GM23338 (cell line): ENCODE results near the gene GATAD2A. TPM values are rescaled to one million over a fixed set of nuclear protein-coding genes. Genes with fewer than 3 reads are reported as not detected.

ENCODE experiments used
- ATAC-seq: fragments of 200-7000 bp; cut with Tn5 transposase; 3 replicates; pipeline ENCODE4 v1.9.1; 2020
- DNase-seq: peaks from one replicate; pipeline ENCODE4 v3.0.0-alpha.2; 2015; ENCODE audit warnings: low spot score
- H2AFZ ChIP-seq: fragments of 200-600 bp; sonication (generic); 2 replicates; pipeline ENCODE4 v1.8.0; 2016; ENCODE audit warnings: antibody characterized with exemption, mild to moderate bottlenecking, moderate library complexity
- H3F3A ChIP-seq: fragments of 200-600 bp; sonication (generic); replicated peaks from 2 replicates; pipeline ENCODE4 v1.8.0; 2017; ENCODE audit warnings: antibody characterized with exemption, mixed run types, low read depth
- H3K27ac ChIP-seq: fragments of 200-600 bp; sonication (generic); 2 replicates; pipeline ENCODE4 v1.6.1; 2016; ENCODE audit warnings: low read depth
- H3K27me3 ChIP-seq: fragments of 200-600 bp; sonication (generic); 2 replicates; pipeline ENCODE4 v1.8.0; 2016; ENCODE audit warnings: mild to moderate bottlenecking, mixed run types, moderate library complexity; ENCODE audit not compliant: insufficient read depth
- H3K36me3 ChIP-seq: fragments of 200-600 bp; sonication (generic); 2 replicates; pipeline ENCODE4 v1.8.0; 2016; ENCODE audit warnings: mild to moderate bottlenecking; ENCODE audit not compliant: insufficient read depth
- H3K4me1 ChIP-seq: fragments of 200-600 bp; sonication (generic); 2 replicates; pipeline ENCODE4 v1.8.0; 2016; ENCODE audit warnings: mild to moderate bottlenecking, moderate library complexity; ENCODE audit not compliant: insufficient read depth
- H3K4me2 ChIP-seq: fragments of 200-600 bp; sonication (generic); 2 replicates; pipeline ENCODE4 v1.7.1; 2017; ENCODE audit warnings: mixed run types
- H3K4me3 ChIP-seq: fragments of 200-600 bp; sonication (generic); 2 replicates; pipeline ENCODE4 v1.6.1; 2016; ENCODE audit warnings: mixed run types
- H3K79me2 ChIP-seq: fragments of 200-600 bp; sonication (generic); replicated peaks from 2 replicates; pipeline ENCODE4 v1.8.0; 2017; ENCODE audit warnings: mild to moderate bottlenecking; ENCODE audit not compliant: insufficient read depth
- H3K9me2 ChIP-seq: fragments of 200-600 bp; sonication (generic); 2 replicates; pipeline ENCODE4 v1.8.0; 2017; ENCODE audit not compliant: insufficient read depth
- H4K20me1 ChIP-seq: fragments of 200-600 bp; sonication (generic); replicated peaks from 2 replicates; pipeline ENCODE4 v1.8.0; 2017; ENCODE audit warnings: mild to moderate bottlenecking; ENCODE audit not compliant: insufficient read depth
- H3K27ac Mint-ChIP-seq: 2 replicates; pipeline ENCODE4 v1.8.0; 2020; ENCODE audit warnings: inconsistent platforms, mild to moderate bottlenecking, moderate library complexity, mixed read lengths
- H3K27me3 Mint-ChIP-seq: 3 replicates; pipeline ENCODE4 v1.8.0; 2022; ENCODE audit warnings: low read depth, mild to moderate bottlenecking, moderate library complexity, mixed read lengths, inconsistent platforms; ENCODE audit not compliant: insufficient read depth, poor library complexity
- H3K36me3 Mint-ChIP-seq: 3 replicates; pipeline ENCODE4 v1.8.0; 2021; ENCODE audit warnings: low read depth, mild to moderate bottlenecking, inconsistent platforms, moderate library complexity, mixed read lengths
- H3K4me1 Mint-ChIP-seq: 3 replicates; pipeline ENCODE4 v1.8.0; 2020; ENCODE audit warnings: mild to moderate bottlenecking, inconsistent platforms, mixed read lengths
- H3K4me3 Mint-ChIP-seq: 3 replicates; pipeline ENCODE4 v1.8.0; 2021; ENCODE audit warnings: moderate library complexity, mild to moderate bottlenecking, inconsistent platforms, mixed read lengths
- H3K9me3 Mint-ChIP-seq: 3 replicates; pipeline ENCODE4 v1.8.0; 2020; ENCODE audit warnings: moderate library complexity, mild to moderate bottlenecking, inconsistent platforms, mixed read lengths
- CREB1 ChIP-seq: fragments of 250-450 bp; sonication (Bioruptor Pico); IDR thresholded peaks from 2 replicates; pipeline ENCODE4 v1.5.0; 2020; ENCODE audit warnings: low read depth, mild to moderate bottlenecking, moderate library complexity
- EZH2 ChIP-seq: fragments of 200-600 bp; sonication (generic); IDR thresholded peaks from one replicate; pipeline ENCODE4 v1.8.0; 2017; ENCODE audit warnings: antibody characterized with exemption, mild to moderate bottlenecking, low read depth; ENCODE audit not compliant: unreplicated experiment
- EZH2phosphoT487 ChIP-seq: fragments of 200-600 bp; sonication (generic); IDR thresholded peaks from one replicate; pipeline ENCODE4 v1.8.1; 2018; ENCODE audit warnings: antibody characterized with exemption; ENCODE audit not compliant: unreplicated experiment
- JUNB ChIP-seq: IDR thresholded peaks from one replicate; pipeline ENCODE4 v1.6.1; 2016; ENCODE audit warnings: antibody characterized with exemption; ENCODE audit not compliant: unreplicated experiment
- NANOG ChIP-seq: IDR thresholded peaks from 2 replicates; pipeline ENCODE4 v1.6.1; 2016; ENCODE audit warnings: antibody characterized with exemption, borderline replicate concordance
- POLR2AphosphoS5 ChIP-seq: IDR thresholded peaks from 2 replicates; pipeline ENCODE4 v1.6.1; 2016; ENCODE audit warnings: antibody characterized with exemption, low read depth
- REST ChIP-seq: IDR thresholded peaks from one replicate; pipeline ENCODE4 v1.6.1; 2018; ENCODE audit warnings: antibody characterized with exemption; ENCODE audit not compliant: unreplicated experiment
- STAT1 ChIP-seq: IDR thresholded peaks from one replicate; pipeline ENCODE4 v1.6.1; 2016; ENCODE audit warnings: antibody characterized with exemption; ENCODE audit not compliant: unreplicated experiment
- ZNF114 ChIP-seq: fragments of 250-450 bp; sonication (Bioruptor Pico); IDR thresholded peaks from 2 replicates; pipeline ENCODE4 v1.5.0; 2020; ENCODE audit warnings: mild to moderate bottlenecking, moderate library complexity
- ZNF331 ChIP-seq: fragments of 250-450 bp; sonication (Bioruptor Pico); IDR thresholded peaks from 2 replicates; pipeline ENCODE4 v1.5.0; 2020; ENCODE audit warnings: low read depth, mild to moderate bottlenecking, moderate library complexity
- polyA plus RNA-seq: library from polyadenylated mRNA; unstranded; fragments of >200 nt; fragmentation: Nextera tagmentation; extraction: Ambion mirVana; gene quantifications from 2 replicates; pipeline ENCODE4 v1.2.1, GENCODE V29; 2016
- total RNA-seq: library from RNA; depleted of rRNA; stranded (reverse); fragments of >200 nt; shearing (Covaris generic); gene quantifications from 2 replicates; pipeline ENCODE4 v1.2.3, GENCODE V29; 2014
- TF ChIP-seq, protein P1 (sequence below): fragments of 250-450 bp; sonication (Bioruptor Pico); IDR thresholded peaks from 2 replicates; pipeline ENCODE4 v1.5.0; 2020; ENCODE audit warnings: mild to moderate bottlenecking, moderate library complexity
- TF ChIP-seq, protein P2 (sequence below): IDR thresholded peaks from 2 replicates; pipeline ENCODE4 v1.6.1; 2016; ENCODE audit warnings: antibody characterized with exemption
- TF ChIP-seq, protein P3 (sequence below), 2 experiments: fragments of 200-600 bp in 1 of 2; sonication (generic) in 1 of 2; conservative IDR thresholded peaks; 2 replicates each; pipeline versions ENCODE4 v1.5.1 to v1.6.1; 2016 to 2017; ENCODE audit warnings: antibody characterized with exemption in 2 of 2, low read depth in 2 of 2, mild to moderate bottlenecking in 2 of 2, moderate library complexity in 1 of 2

The GATAD2A gene
- total and polyA plus RNA-seq, 2 experiments from 2014 or later, result 40.0 to 151 TPM

GRCh38 chr19:19402656-19403372 is 2.7 kb upstream of the GATAD2A start:
- no peak for TF ChIP-seq STAT1
- no peak for TF ChIP-seq NANOG
- TF ChIP-seq, protein P1, sequence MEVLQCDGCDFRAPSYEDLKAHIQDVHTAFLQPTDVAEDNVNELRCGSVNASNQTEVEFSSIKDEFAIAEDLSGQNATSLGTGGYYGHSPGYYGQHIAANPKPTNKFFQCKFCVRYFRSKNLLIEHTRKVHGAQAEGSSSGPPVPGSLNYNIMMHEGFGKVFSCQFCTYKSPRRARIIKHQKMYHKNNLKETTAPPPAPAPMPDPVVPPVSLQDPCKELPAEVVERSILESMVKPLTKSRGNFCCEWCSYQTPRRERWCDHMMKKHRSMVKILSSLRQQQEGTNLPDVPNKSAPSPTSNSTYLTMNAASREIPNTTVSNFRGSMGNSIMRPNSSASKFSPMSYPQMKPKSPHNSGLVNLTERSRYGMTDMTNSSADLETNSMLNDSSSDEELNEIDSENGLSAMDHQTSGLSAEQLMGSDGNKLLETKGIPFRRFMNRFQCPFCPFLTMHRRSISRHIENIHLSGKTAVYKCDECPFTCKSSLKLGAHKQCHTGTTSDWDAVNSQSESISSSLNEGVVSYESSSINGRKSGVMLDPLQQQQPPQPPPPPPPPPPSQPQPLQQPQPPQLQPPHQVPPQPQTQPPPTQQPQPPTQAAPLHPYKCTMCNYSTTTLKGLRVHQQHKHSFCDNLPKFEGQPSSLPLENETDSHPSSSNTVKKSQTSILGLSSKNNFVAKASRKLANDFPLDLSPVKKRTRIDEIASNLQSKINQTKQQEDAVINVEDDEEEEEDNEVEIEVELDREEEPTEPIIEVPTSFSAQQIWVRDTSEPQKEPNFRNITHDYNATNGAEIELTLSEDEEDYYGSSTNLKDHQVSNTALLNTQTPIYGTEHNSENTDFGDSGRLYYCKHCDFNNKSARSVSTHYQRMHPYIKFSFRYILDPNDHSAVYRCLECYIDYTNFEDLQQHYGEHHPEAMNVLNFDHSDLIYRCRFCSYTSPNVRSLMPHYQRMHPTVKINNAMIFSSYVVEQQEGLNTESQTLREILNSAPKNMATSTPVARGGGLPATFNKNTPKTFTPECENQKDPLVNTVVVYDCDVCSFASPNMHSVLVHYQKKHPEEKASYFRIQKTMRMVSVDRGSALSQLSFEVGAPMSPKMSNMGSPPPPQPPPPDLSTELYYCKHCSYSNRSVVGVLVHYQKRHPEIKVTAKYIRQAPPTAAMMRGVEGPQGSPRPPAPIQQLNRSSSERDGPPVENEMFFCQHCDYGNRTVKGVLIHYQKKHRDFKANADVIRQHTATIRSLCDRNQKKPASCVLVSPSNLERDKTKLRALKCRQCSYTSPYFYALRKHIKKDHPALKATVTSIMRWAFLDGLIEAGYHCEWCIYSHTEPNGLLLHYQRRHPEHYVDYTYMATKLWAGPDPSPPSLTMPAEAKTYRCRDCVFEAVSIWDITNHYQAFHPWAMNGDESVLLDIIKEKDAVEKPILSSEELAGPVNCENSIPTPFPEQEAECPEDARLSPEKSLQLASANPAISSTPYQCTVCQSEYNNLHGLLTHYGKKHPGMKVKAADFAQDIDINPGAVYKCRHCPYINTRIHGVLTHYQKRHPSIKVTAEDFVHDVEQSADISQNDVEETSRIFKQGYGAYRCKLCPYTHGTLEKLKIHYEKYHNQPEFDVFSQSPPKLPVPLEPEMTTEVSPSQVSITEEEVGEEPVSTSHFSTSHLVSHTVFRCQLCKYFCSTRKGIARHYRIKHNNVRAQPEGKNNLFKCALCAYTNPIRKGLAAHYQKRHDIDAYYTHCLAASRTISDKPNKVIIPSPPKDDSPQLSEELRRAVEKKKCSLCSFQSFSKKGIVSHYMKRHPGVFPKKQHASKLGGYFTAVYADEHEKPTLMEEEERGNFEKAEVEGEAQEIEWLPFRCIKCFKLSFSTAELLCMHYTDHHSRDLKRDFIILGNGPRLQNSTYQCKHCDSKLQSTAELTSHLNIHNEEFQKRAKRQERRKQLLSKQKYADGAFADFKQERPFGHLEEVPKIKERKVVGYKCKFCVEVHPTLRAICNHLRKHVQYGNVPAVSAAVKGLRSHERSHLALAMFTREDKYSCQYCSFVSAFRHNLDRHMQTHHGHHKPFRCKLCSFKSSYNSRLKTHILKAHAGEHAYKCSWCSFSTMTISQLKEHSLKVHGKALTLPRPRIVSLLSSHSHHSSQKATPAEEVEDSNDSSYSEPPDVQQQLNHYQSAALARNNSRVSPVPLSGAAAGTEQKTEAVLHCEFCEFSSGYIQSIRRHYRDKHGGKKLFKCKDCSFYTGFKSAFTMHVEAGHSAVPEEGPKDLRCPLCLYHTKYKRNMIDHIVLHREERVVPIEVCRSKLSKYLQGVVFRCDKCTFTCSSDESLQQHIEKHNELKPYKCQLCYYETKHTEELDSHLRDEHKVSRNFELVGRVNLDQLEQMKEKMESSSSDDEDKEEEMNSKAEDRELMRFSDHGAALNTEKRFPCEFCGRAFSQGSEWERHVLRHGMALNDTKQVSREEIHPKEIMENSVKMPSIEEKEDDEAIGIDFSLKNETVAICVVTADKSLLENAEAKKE (CRISPR knock-in tag), result no peak
- TF ChIP-seq ZNF114 (CRISPR knock-in tag), result no peak
- no peak for TF ChIP-seq EZH2
- TF ChIP-seq POLR2AphosphoS5, result no peak
- TF ChIP-seq EZH2phosphoT487, result no peak
- TF ChIP-seq, protein P2, sequence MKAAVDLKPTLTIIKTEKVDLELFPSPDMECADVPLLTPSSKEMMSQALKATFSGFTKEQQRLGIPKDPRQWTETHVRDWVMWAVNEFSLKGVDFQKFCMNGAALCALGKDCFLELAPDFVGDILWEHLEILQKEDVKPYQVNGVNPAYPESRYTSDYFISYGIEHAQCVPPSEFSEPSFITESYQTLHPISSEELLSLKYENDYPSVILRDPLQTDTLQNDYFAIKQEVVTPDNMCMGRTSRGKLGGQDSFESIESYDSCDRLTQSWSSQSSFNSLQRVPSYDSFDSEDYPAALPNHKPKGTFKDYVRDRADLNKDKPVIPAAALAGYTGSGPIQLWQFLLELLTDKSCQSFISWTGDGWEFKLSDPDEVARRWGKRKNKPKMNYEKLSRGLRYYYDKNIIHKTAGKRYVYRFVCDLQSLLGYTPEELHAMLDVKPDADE, result no peak
- no peak for TF ChIP-seq CREB1 (CRISPR knock-in tag)
- no peak for TF ChIP-seq REST
- no peak for TF ChIP-seq JUNB
- TF ChIP-seq, protein P3, sequence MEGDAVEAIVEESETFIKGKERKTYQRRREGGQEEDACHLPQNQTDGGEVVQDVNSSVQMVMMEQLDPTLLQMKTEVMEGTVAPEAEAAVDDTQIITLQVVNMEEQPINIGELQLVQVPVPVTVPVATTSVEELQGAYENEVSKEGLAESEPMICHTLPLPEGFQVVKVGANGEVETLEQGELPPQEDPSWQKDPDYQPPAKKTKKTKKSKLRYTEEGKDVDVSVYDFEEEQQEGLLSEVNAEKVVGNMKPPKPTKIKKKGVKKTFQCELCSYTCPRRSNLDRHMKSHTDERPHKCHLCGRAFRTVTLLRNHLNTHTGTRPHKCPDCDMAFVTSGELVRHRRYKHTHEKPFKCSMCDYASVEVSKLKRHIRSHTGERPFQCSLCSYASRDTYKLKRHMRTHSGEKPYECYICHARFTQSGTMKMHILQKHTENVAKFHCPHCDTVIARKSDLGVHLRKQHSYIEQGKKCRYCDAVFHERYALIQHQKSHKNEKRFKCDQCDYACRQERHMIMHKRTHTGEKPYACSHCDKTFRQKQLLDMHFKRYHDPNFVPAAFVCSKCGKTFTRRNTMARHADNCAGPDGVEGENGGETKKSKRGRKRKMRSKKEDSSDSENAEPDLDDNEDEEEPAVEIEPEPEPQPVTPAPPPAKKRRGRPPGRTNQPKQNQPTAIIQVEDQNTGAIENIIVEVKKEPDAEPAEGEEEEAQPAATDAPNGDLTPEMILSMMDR (conservative IDR thresholded peaks at IDR 0.05; ENCODE audit: low read depth in 2 of 2), result no peak
- no peak for TF ChIP-seq ZNF331 (CRISPR knock-in tag)
- DNase-seq (no peak), ATAC-seq (no peak)
- H3K4me3 ChIP-seq, result no peak overlapping the region
- peaks cover 14% of the 10 kb centered on the region for H4K20me1 ChIP-seq
- Mint-ChIP-seq H3K4me3 (no peak overlapping the region; the same call in 2 of the 3 replicates), H3K27me3 (peaks cover 12% of the 10 kb centered on the region), H3K27ac (peak overlapping the region; percentile 1; the same call in 1 of the 2 replicates), H3K36me3 (no peaks in the 10 kb centered on the region; the same call in 2 of the 3 replicates), H3K4me1 (peaks cover 27% of the 10 kb centered on the region), H3K9me3 (no peaks in the 10 kb centered on the region)
- H3K9me2 ChIP-seq, result no peaks in the 10 kb centered on the region
- no peak overlapping the region for H3K4me2 ChIP-seq
- H3K79me2 ChIP-seq, result peaks cover 61% of the 10 kb centered on the region
- H3F3A ChIP-seq, result peaks cover 17% of the 10 kb centered on the region
- no peaks in the 10 kb centered on the region for H3K27me3 ChIP-seq
- no peak overlapping the region for H3K27ac ChIP-seq
- no peaks in the 10 kb centered on the region for H3K36me3 ChIP-seq
- peaks cover 20% of the 10 kb centered on the region for H3K4me1 ChIP-seq
- H2AFZ ChIP-seq, result no peak overlapping the region
